ENCODE measurements around the gene TIMP2.
"Not testable (repeated sequence)": the region's sequence is repeated elsewhere in the genome, so short reads cannot be mapped to it uniquely, and the experiment has no call there.

The TIMP2 gene

GRCh38 chr17:78910497-78911284 is 14.5 kb downstream of the TIMP2 start:
- no peak for DNase-seq (ENCODE audit: extremely low read depth in 1 of 2, low read depth in 1 of 2)

GRCh38 chr17:78908426-78908825 is 16.8 kb downstream of the TIMP2 start:
- no peak for DNase-seq (ENCODE audit: extremely low read depth in 1 of 2, low read depth in 1 of 2)

- DNase-seq (ENCODE audit: extremely low read depth in 1 of 2, low read depth in 1 of 2): no peak
These were observed 19.6 kb downstream of the TIMP2 start for GRCh38 chr17:78905541-78905940.

- no peak for DNase-seq (ENCODE audit: extremely low read depth in 1 of 2, low read depth in 1 of 2)
These were observed 20.1 kb downstream of the TIMP2 start for GRCh38 chr17:78905116-78905515.

- no peak for DNase-seq (ENCODE audit: extremely low read depth in 1 of 2, low read depth in 1 of 2)
These were observed 20.8 kb downstream of the TIMP2 start for GRCh38 chr17:78904371-78904770.

- no peak for DNase-seq (ENCODE audit: extremely low read depth in 1 of 2, low read depth in 1 of 2)
These were observed 21.9 kb downstream of the TIMP2 start, which contains the start of gene CEP295NL for GRCh38 chr17:78903101-78903779. TSS of gene CEP295NL (minus strand) at chr17:78903201. CDS start at chr17:78901828, 1,373 bp downstream.

- not testable (repeated sequence) for DNase-seq (ENCODE audit: extremely low read depth in 1 of 2, low read depth in 1 of 2)
These were observed 23.0 kb downstream of the TIMP2 start for GRCh38 chr17:78902231-78902630.

GRCh38 chr17:78901806-78902205 is 23.4 kb downstream of the TIMP2 start:
- DNase-seq (ENCODE audit: extremely low read depth in 1 of 2, low read depth in 1 of 2): no peak

GRCh38 chr17:78900816-78901215 is 24.4 kb downstream of the TIMP2 start:
- no peak for DNase-seq (ENCODE audit: extremely low read depth in 1 of 2, low read depth in 1 of 2)

GRCh38 chr17:78899361-78900260 is 25.6 kb downstream of the TIMP2 start:
- no peak for DNase-seq (ENCODE audit: extremely low read depth in 1 of 2, low read depth in 1 of 2)

- no peak for DNase-seq (ENCODE audit: extremely low read depth in 1 of 2, low read depth in 1 of 2)
These were observed 26.2 kb downstream of the TIMP2 start for GRCh38 chr17:78898947-78899346.

GRCh38 chr17:78898075-78898836 is 26.9 kb downstream of the TIMP2 start:
- no peak for DNase-seq (ENCODE audit: extremely low read depth in 1 of 2, low read depth in 1 of 2)

- DNase-seq (ENCODE audit: extremely low read depth in 1 of 2, low read depth in 1 of 2): no peak
These were observed 27.5 kb downstream of the TIMP2 start for GRCh38 chr17:78897664-78898047.

- DNase-seq (ENCODE audit: extremely low read depth in 1 of 2, low read depth in 1 of 2): no peak
These were observed 28.1 kb downstream of the TIMP2 start for GRCh38 chr17:78896834-78897663.

GRCh38 chr17:78896091-78896833 is 28.9 kb downstream of the TIMP2 start:
- no peak for DNase-seq (ENCODE audit: extremely low read depth in 1 of 2, low read depth in 1 of 2)

GRCh38 chr17:78895322-78895721 is 29.9 kb downstream of the TIMP2 start:
- DNase-seq (ENCODE audit: extremely low read depth in 1 of 2, low read depth in 1 of 2): no peak

- no peak for DNase-seq (ENCODE audit: extremely low read depth in 1 of 2, low read depth in 1 of 2)
These were observed 31.5 kb downstream of the TIMP2 start for GRCh38 chr17:78893684-78894083.

GRCh38 chr17:78892936-78893379 is 32.2 kb downstream of the TIMP2 start:
- DNase-seq (ENCODE audit: extremely low read depth in 1 of 2, low read depth in 1 of 2): no peak

- no peak for DNase-seq (ENCODE audit: extremely low read depth in 1 of 2, low read depth in 1 of 2)
These were observed 32.7 kb downstream of the TIMP2 start for GRCh38 chr17:78892520-78892919.

Measured in activated CD8-positive, alpha-beta memory T cell treated with anti-CD3 and anti-CD28 coated beads for 1 hour (primary cell).